SK-N-MC (cell line): ENCODE measurements around the gene USP7.

Source experiments
- EZH2 ChIP-seq: fragments of 200-600 bp; sonication (generic); IDR thresholded peaks from one replicate; pipeline ENCODE4 v1.6.1; 2017; ENCODE audit warnings: antibody characterized with exemption
- FOXP2 ChIP-seq: optimal IDR thresholded peaks from 2 replicates; pipeline ENCODE3; 2011; ENCODE audit warnings: mild to moderate bottlenecking, moderate library complexity; ENCODE audit not compliant: insufficient read depth; ENCODE audit errors: extremely low read length, control extremely low read depth
- POLR2AphosphoS5 ChIP-seq: IDR thresholded peaks from 2 replicates; pipeline ENCODE4 v1.6.1; 2012; ENCODE audit warnings: mild to moderate bottlenecking, low read depth, low read length, borderline replicate concordance

DNA sequence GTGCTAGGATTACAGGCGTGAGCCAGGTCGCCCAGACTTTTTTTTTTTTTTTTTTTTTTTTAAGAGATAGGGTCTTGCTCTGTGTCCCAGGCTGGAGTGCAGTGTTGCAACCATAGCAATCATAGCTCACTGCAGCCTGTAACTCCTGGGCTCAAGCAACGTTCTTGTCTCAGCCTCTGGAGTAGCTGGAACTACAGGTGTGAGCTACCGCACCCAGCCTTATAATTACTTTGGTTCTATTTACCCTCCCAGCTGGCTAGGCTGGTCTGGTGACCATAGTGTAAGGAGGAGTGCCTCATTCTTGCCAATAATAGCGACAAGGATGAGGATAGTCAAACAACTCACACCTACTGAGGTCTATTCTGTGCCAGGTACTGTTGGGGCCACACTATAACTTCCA lies 39.6 kb upstream of the USP7 start:
- TF ChIP-seq POLR2AphosphoS5 = no peak
- no peak for TF ChIP-seq EZH2
- TF ChIP-seq FOXP2 = no peak
